Measurements from ENCODE around the gene TUBB2A.

DNA sequence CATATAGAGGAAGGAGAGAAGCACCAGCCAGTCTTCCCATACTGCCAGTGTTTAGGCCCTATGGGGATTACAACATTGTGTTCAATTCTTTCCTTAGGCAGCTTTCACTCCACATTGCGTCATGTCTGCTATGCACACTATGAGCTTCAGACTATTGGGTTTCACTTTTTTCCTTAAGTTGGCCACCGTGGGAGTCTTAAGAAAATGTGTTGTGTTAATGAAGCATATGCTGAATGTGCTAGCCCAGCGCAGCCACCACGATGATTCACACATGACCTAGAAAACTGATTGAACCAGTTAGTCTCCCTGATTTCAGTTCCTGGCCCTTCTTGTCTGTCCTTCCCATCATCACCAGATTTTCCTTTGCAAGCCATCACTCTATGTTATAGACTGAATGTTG, 48.6 kb upstream of the TUBB2A start:
- TF ChIP-seq CTCF (IDR thresholded peaks at IDR 0.05) (no peak), POLR2A (IDR thresholded peaks at IDR 0.05) (no peak)

All from prostate gland (tissue), 2 donors.